GM18511 (cell line): ENCODE data around the gene CGA.

ENCODE experiments used
- ATAC-seq: cut with Tn5 transposase; IDR thresholded peaks from one replicate; pipeline ENCODE4 v1.9.1; 2021; ENCODE audit warnings: mild to moderate bottlenecking, moderate library complexity; ENCODE audit not compliant: unreplicated experiment

Gene CGA

DNA sequence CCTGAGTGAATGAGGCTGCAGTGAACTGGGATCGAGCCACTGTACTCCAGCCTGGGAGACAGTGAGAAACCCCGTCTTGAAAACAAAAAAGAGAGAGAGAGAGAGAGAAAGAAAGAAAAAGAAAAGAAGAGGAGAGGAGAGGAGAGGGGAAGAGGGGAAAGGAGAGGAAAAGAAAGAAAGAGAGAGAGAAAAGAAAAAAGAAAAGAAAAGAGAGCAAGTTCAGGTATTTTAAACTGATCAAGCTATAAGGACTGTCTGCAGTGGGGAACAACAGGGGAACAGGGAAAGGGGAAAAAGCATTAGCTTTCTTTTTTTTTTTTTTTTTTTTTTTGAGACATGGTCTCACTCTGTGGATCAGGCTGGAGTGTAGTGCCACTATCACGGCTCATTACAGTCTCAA is 2.5 kb downstream of the CGA start:
- ATAC-seq: no peak

GRCh38 chr6:87089135-87089534 is 5.8 kb downstream of the CGA start:
- ATAC-seq: no peak

DNA sequence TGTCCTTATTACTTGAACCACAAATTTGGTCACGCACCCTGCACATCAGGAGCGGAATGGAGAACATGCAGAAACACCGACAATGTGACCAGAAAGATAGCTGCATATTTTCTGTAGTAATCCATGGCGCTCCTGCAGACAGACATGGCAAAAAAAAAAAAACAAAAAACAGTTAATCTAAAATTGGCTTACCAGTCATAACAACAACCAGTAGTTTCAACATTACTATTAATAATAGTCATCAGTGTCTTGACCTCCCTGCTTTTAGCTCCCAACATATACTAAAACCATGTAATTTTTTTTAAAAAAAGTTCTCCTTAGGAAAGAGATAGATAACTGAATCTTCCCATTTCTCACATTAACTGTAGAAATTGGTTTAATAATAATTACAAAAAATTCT is 6.8 kb downstream of the CGA start:
- ATAC-seq: no peak

DNA sequence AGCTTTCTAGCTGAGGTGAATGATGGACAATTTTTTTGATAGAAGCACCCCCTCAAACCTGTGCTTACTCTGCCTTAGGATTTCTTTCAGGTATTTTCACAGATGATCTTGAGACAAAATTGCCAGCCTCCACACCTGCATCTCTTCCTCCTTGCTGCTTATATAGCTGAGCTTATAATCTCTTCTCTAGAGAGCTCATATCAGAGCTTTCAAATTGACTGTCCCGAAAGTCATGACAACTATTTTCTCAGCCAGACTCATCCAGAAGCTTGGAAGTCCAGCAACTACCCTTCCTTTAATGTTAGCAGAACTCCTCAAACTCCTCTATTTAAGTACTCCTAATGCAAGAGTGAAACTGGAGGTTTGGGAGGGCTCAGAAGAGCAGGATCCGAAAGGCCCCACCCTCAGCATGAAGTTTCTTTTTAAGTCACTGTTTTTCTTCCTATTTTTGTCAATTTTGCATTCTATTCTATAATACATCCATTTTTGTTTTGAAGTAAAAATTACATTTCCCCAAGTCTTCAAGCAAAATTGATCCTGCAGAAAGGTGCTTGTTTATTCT is 12.7 kb downstream of the CGA start:
- ATAC-seq: no peak

GRCh38 chr6:87078983-87079616 is 15.8 kb downstream of the CGA start:
- peak; percentile 83 for ATAC-seq

GRCh38 chr6:87075168-87075567 is 19.7 kb downstream of the CGA start:
- no peak for ATAC-seq

GRCh38 chr6:87074101-87074621 is 20.7 kb downstream of the CGA start:
- peak; percentile 61 for ATAC-seq

GRCh38 chr6:87071683-87072082 is 23.2 kb downstream of the CGA start:
- ATAC-seq: peak; percentile 65

DNA sequence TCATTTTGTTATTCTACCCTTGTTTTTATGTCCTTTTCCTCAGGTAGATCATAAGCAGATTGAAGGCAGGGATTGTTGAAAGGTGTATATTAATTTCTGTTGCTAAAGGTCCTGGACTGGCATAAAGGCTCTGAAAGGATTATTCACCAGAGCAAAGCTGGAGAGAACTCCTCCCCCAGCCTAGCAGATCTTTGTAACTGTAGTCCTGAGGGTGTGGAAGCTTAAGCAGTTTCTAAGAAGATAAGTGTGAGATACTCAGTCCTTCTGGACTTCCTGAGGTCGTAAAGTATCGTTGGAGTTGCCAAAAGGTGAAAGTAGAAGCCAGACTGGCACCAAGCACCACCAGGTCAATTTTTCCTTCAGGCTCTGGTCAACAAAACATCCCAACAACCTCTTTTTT is 24.2 kb downstream of the CGA start:
- ATAC-seq: no peak

- ATAC-seq: no peak
Observed at GRCh38 chr6:87068795-87069194, 26.1 kb downstream of the CGA start.

DNA sequence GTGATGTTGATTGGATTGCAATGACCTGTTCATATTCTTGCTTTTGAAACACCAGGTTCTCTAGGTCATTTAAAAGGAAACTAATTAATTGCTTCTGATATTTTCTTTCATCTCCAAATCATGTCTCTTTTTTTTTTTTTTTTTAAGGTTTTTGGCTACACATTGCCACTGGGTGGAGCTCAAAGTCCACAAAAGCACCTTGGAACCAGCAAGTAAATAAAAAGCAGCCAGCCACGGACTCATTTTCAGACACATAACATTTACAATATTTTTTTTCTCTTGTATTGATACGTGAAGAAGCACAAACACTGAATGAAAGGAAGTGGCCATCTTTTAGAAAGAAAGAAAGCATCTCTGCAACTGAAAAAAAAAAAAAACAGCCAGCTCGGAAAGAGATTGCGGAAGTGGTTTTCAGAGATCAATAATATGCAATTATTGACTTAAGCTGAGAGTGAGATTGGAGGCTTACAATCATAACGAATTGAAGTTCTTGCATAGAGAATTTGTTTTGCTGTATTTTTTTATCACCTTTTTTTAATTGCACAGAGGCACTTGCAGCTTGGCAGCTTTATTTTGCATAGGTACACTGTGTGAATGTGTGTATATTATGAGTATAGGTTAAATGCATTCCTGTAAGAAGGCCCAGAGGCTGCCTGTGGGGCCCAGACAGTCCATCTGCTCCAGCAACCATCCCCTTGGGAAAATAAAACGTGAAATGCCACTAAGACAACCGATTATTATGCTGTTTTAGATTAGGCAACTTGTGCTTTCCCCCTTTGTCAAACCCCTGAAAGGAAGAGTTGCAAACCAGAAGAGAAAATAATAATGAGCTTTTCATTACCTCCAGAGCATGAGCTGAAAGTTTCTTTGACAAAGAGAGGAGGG is 28.2 kb downstream of the CGA start:
- peak; percentile 60 for ATAC-seq

- no peak for ATAC-seq
Observed at GRCh38 chr6:87065117-87065516, 29.8 kb downstream of the CGA start.

GRCh38 chr6:87059943-87060342 is 35.0 kb downstream of the CGA start:
- ATAC-seq: no peak

DNA sequence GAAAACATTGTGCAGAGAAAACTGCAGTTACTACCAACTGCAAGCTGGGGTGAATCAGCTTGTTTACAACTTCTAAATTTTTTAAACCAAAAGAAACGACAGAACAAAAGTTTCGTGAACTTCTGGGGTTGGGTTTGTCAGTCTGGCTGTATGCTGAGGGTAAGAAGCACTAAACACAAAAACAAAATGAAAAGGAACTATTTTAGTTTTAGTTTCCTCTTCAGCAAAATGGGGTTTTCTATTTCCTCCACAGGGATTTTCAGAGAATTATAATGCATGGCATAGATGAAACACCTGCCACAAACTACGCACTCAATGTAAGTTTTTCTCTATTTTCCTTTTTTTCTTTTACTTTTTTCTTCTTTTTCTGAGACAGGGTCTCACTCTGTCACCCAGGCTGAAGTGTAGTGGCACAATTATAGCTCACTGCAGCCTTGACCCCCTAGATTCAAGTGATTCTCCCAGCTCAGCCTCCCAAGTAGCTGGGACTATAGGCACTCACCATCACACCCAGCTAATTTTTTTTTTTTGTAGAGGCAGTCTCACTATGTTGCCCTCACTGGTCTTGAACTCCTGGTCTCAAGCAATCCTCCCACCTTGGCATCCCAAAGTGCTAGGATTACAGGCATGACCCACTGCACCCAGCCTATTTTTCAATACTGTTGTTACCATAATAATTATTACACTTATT is 40.6 kb downstream of the CGA start:
- ATAC-seq: no peak

- no peak for ATAC-seq
Observed at GRCh38 chr6:87053312-87053711, 41.6 kb downstream of the CGA start.

DNA sequence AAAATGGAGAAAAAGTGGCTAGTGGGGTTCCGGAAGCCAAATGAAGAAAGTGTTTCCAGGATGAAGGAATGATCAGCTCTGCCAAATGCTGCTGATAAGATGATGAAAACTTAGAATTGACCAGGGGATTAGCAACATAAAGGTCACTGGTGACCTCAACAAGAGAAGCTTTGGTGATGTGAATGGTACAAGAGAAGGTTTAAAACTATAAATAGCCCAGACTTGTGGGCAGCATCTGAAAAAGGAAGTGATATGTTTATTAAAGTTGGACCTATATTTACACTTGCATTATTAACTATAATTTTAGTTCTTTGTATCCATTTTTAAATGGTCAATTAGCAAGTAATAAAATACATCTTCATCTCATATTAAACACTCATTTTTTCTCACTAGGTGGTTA is 45.1 kb downstream of the CGA start:
- peak; percentile 66 for ATAC-seq

DNA sequence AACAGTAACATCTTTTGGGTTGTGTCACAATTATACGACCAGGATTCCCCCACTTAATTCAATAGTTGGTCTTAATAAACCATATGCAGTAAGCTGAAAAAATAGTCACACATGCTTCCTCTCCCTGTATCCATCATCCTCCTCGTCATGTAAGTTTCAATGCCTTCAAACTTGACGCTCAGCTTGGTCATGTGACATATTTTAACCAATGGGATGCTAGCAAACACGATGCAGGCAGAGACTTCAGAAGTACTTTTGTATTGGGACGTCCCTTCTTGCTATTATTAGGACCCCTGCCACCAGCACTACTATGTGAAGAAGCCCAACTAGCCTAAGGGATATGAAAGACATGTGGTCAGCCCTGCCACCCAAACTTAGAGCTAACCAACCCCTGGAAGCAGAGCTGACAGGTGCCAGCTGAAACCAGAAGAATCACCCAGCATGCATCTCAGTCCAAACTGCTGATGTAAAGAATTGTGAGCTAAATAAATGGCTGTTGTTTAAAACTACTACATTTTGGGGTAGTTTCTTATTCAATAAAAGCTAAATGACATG is 49.3 kb downstream of the CGA start:
- no peak for ATAC-seq

DNA sequence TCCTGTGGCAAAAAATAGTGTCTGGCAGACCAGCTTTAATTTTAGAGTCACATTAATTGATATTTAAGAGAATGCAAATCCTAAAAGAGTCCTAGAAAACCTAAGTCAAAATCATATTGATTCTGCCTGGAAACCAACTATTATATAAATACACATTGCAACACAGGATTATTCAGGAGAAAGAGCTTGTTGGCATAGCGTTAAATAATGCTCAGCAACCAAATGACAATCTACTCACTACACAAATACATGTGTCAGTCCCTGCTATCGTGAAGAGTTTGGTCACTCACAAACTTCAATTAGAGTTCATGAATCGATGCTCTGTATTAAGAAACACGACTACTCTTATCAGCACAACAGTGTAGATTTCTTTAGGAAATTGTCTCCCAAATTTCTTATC is 54.2 kb downstream of the CGA start:
- no peak for ATAC-seq
